CD14-positive monocyte (primary cell): Measurements from ENCODE around the gene SLC25A30. TPM values are rescaled to one million over a fixed set of nuclear protein-coding genes. Genes with fewer than 3 reads are reported as not detected.
"Not testable (repeated sequence)": the region's sequence is repeated elsewhere in the genome, so short reads cannot be mapped to it uniquely, and the experiment has no call there.

ENCODE experiments used
- DNase-seq, 3 donors: peaks; one replicate each; pipeline ENCODE4 v3.0.0-alpha.2; 2011 to 2022
- H2AFZ ChIP-seq: 2 replicates; pipeline ENCODE4 v1.6.0; 2012; ENCODE audit warnings: mild to moderate bottlenecking, low read depth, low read length, inconsistent platforms; ENCODE audit not compliant: insufficient read depth, poor library complexity, severe bottlenecking
- H3K27ac ChIP-seq, 2 donors: 1 replicate in 1 of 2; 2 replicates in 1 of 2; pipeline ENCODE4 v1.5.1; 2012 to 2013; ENCODE audit warnings: low read length in 2 of 2, control low read depth in 1 of 2, inconsistent platforms in 1 of 2, low read depth in 1 of 2, mild to moderate bottlenecking in 1 of 2
- H3K27me3 ChIP-seq, 2 donors: one replicate each; pipeline versions ENCODE4 v1.6.0 to v1.6.1; 2011 to 2013; ENCODE audit warnings: low read length in 2 of 2; ENCODE audit not compliant: control insufficient read depth in 2 of 2, insufficient read depth in 2 of 2
- H3K36me3 ChIP-seq, 2 donors: replicated peaks in 1 of 2; 1 replicate in 1 of 2; 2 replicates in 1 of 2; pipeline versions ENCODE4 v1.5.1 to v1.6.1; 2012 to 2013; ENCODE audit warnings: low read length in 2 of 2, control low read depth in 1 of 2, inconsistent platforms in 1 of 2, mild to moderate bottlenecking in 1 of 2; ENCODE audit not compliant: insufficient read depth in 2 of 2, control insufficient read depth in 1 of 2
- H3K4me1 ChIP-seq, 2 donors: 1 replicate in 1 of 2; 2 replicates in 1 of 2; pipeline versions ENCODE4 v1.5.1 to v1.6.1; 2012 to 2013; ENCODE audit warnings: low read length in 2 of 2, control low read depth in 1 of 2, inconsistent platforms in 1 of 2, mild to moderate bottlenecking in 1 of 2, moderate library complexity in 1 of 2; ENCODE audit not compliant: insufficient read depth in 2 of 2, control insufficient read depth in 1 of 2
- H3K4me2 ChIP-seq: replicated peaks from 2 replicates; pipeline ENCODE3; 2012; ENCODE audit warnings: low read length, moderate library complexity, mild to moderate bottlenecking; ENCODE audit not compliant: poor library complexity, severe bottlenecking; ENCODE audit errors: extremely low read depth
- H3K4me3 ChIP-seq, 3 experiments: fragments of 200-600 bp in 1 of 3; sonication (generic) in 1 of 3; replicated peaks in 1 of 3; 1 replicate in 2 of 3; 2 replicates in 1 of 3; pipeline ENCODE4 v1.5.1; 2011 to 2013; ENCODE audit warnings: low read length in 3 of 3, mild to moderate bottlenecking in 3 of 3, control low read depth in 2 of 3, low read depth in 2 of 3, inconsistent platforms in 1 of 3, moderate library complexity in 1 of 3
- H3K79me2 ChIP-seq: 2 replicates; pipeline ENCODE4 v1.6.0; 2012; ENCODE audit warnings: mild to moderate bottlenecking, control low read depth, inconsistent platforms, low read length, moderate library complexity; ENCODE audit not compliant: insufficient read depth
- H3K9ac ChIP-seq: 2 replicates; pipeline ENCODE4 v1.6.0; 2017; ENCODE audit warnings: low read length, mild to moderate bottlenecking; ENCODE audit not compliant: insufficient read depth, poor library complexity, severe bottlenecking
- H3K9me3 ChIP-seq, 2 donors: replicated peaks in 1 of 2; 1 replicate in 1 of 2; 2 replicates in 1 of 2; pipeline versions ENCODE4 v1.5.1 to v1.6.1; 2012 to 2013; ENCODE audit warnings: low read length in 2 of 2, control low read depth in 1 of 2; ENCODE audit not compliant: control insufficient read depth in 1 of 2, insufficient read depth in 1 of 2
- H4K20me1 ChIP-seq: 2 replicates; pipeline ENCODE4 v1.6.0; 2012; ENCODE audit warnings: mild to moderate bottlenecking, low read length, control low read depth, moderate library complexity; ENCODE audit not compliant: insufficient read depth
- H3K27ac Mint-ChIP-seq, 7 donors: one replicate each; pipeline ENCODE4 v1.8.0; 2020; ENCODE audit warnings: mild to moderate bottlenecking in 7 of 7, mixed read lengths in 7 of 7, moderate library complexity in 6 of 7, inconsistent platforms in 2 of 7
- H3K27me3 Mint-ChIP-seq, 3 donors: one replicate each; pipeline ENCODE4 v1.8.0; 2021 to 2022; ENCODE audit warnings: low read depth in 3 of 3, mild to moderate bottlenecking in 3 of 3, mixed read lengths in 3 of 3, moderate library complexity in 3 of 3, inconsistent platforms in 1 of 3
- H3K36me3 Mint-ChIP-seq, 2 donors: one replicate each; pipeline ENCODE4 v1.8.0; 2020; ENCODE audit warnings: mixed read lengths in 2 of 2, inconsistent platforms in 1 of 2, mild to moderate bottlenecking in 1 of 2
- H3K4me1 Mint-ChIP-seq: one replicate; pipeline ENCODE4 v1.8.0; 2020; ENCODE audit warnings: mild to moderate bottlenecking, mixed read lengths
- H3K4me3 Mint-ChIP-seq, 2 donors: one replicate each; pipeline ENCODE4 v1.8.0; 2020; ENCODE audit warnings: mild to moderate bottlenecking in 2 of 2, mixed read lengths in 2 of 2, moderate library complexity in 1 of 2
- H3K9me3 Mint-ChIP-seq, 7 donors: one replicate each; pipeline ENCODE4 v1.8.0; 2020 to 2022; ENCODE audit warnings: mixed read lengths in 7 of 7, mild to moderate bottlenecking in 6 of 7, moderate library complexity in 6 of 7, inconsistent platforms in 2 of 7
- CTCF ChIP-seq: fragments of 200-600 bp; IDR thresholded peaks from one replicate; pipeline ENCODE4 v1.8.0; 2022; ENCODE audit warnings: antibody characterized with exemption, mild to moderate bottlenecking
- WGBS: methylation state at CpG from one replicate; pipeline ENCODE4 v1.1.5; 2013; ENCODE audit warnings: missing lambda C conversion rate; ENCODE audit not compliant: insufficient coverage; 5-methylcytosine and 5-hydroxymethylcytosine counted together
- intact Hi-C, 2 donors: fragments of 100-400 bp; cut with micrococcal nuclease; formaldehyde crosslinking; loops; one replicate each; pipeline versions ENCODE4 v1.15.0 to v1.15.1; 2023
- polyA plus RNA-seq, 3 donors: library from polyadenylated mRNA; depleted of rRNA in 1 of 3; unstranded in 2 of 3; stranded (reverse) in 1 of 3; fragments of 300-500 nt in 2 of 3; fragments of >200 nt in 1 of 3; fragmentation: Illumina TruSeq in 2 of 3; gene quantifications; 1 replicate in 2 of 3; 2 replicates in 1 of 3; pipeline ENCODE4 v1.2.3, GENCODE V29; 2012 to 2021

Gene SLC25A30
- polyA plus RNA-seq, 3 donors = 0.92 to 14.0 (median 2.3) TPM

DNA sequence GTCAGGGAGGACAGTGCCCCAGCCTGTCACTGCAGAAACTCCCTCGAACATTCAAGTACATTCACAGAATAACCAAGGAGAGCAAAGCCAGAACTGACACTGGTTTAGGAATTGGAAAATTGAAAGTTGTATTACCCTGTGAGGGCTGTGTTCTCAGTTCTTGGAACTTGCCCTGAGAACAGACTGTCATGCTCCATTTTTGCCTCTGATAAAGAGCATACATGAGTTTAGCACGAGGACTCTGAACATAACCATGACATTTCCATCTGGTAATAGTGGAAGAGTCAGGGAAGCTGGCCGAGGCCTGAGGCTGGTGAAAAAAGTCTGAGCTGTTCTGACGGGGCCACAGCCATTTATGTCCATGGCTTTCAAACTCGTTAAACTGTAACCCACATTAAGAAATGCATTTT lies 15.2 kb upstream of the SLC25A30 start:
- no peak for DNase-seq
- no peaks in the 10 kb centered on the region for H3K4me1 Mint-ChIP-seq
- peak overlapping the region; percentile 10 for H2AFZ ChIP-seq
- no peaks in the 10 kb centered on the region for H3K27me3 ChIP-seq
- H3K27me3 Mint-ChIP-seq = peaks cover 0 to 6% (median 2%) of the 10 kb centered on the region in 3 donors
- H4K20me1 ChIP-seq = no peaks in the 10 kb centered on the region
- intact Hi-C loops = no loop called here
- H3K27ac ChIP-seq = no peak overlapping the region
- H3K4me2 ChIP-seq = no peak overlapping the region
- no CpG with 5 or more reads among the region's 5 CpGs for WGBS
- H3K36me3 ChIP-seq = no peaks in the 10 kb centered on the region
- no peaks in the 10 kb centered on the region for H3K4me1 ChIP-seq
- no peaks in the 10 kb centered on the region for H3K9me3 Mint-ChIP-seq
- H3K9me3 ChIP-seq = no peaks in the 10 kb centered on the region
- no peaks in the 10 kb centered on the region for H3K36me3 Mint-ChIP-seq
- no peak overlapping the region for H3K4me3 Mint-ChIP-seq
- no peaks in the 10 kb centered on the region for H3K79me2 ChIP-seq
- H3K9ac ChIP-seq = no peak overlapping the region
- no peak overlapping the region for H3K27ac Mint-ChIP-seq
- no peak for TF ChIP-seq CTCF
- H3K4me3 ChIP-seq = no peak overlapping the region

- Mint-ChIP-seq H3K27me3 (peaks cover 0 to 6% (median 2%) of the 10 kb centered on the region in 3 donors), H3K9me3 (no peaks in the 10 kb centered on the region), H3K4me3 (no peak overlapping the region), H3K27ac (peak overlapping the region in 1 of 7 donors; percentile 36), H3K36me3 (no peaks in the 10 kb centered on the region), H3K4me1 (no peaks in the 10 kb centered on the region)
- H3K27me3 ChIP-seq = no peaks in the 10 kb centered on the region
- no peak for TF ChIP-seq CTCF
- H3K27ac ChIP-seq = no peak overlapping the region
- H3K9me3 ChIP-seq = no peaks in the 10 kb centered on the region
- H3K79me2 ChIP-seq = no peaks in the 10 kb centered on the region
- H2AFZ ChIP-seq = peak overlapping the region; percentile 10
- intact Hi-C loops = no loop called here
- H3K4me2 ChIP-seq = no peak overlapping the region
- no peak for DNase-seq
- no peaks in the 10 kb centered on the region for H3K4me1 ChIP-seq
- no peaks in the 10 kb centered on the region for H3K36me3 ChIP-seq
- no peak overlapping the region for H3K9ac ChIP-seq
- H3K4me3 ChIP-seq = no peak overlapping the region
- H4K20me1 ChIP-seq = no peaks in the 10 kb centered on the region
- WGBS = 96% methylated on average over 4 of the region's 6 CpGs
These were observed 14.7 kb upstream of the SLC25A30 start for GRCh38 chr13:45432737-45433380.

DNA sequence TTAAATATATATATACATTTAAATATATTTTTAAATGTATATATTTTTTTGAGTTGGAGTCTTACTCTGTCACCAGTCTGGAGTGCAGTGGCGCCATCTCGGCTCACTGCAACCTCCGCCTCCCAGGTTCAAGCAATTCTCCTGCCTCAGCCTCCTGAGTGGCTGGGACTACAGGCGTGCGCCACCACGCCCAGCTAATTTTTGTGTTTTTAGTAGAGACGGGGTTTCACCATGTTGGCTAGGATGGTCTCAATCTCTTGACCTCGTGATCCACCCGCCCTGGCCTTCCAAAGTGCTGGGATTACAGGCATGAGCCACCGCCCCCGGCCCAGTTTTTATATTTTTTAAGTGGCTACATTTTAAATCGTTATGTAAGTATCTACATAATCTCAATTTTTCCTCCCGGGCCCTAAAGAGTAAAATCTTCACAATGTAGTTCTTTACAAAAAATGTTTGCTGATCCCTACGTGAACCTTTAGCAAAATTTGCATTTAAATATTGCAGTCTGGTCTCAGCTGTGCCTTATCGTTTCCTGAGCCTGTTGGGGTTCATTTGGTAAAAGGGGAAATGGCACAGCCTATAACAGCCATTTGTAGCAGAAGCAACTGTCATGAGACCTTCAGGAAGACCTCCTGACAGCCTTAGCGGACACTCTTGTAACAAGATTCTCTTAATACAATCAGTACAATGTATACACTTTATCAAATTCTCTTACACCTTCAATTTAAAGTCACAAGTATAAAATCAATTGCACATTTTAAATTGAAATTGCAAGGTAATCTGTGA lies 8.1 kb upstream of the SLC25A30 start:
- H3K9me3 Mint-ChIP-seq, H3K9me3 ChIP-seq, H3K79me2 ChIP-seq, H3K4me3 ChIP-seq, H3K4me2 ChIP-seq, H4K20me1 ChIP-seq, H3K27me3 Mint-ChIP-seq, H3K9ac ChIP-seq, H3K4me1 Mint-ChIP-seq, H3K36me3 Mint-ChIP-seq, H3K36me3 ChIP-seq, DNase-seq, H3K4me1 ChIP-seq, intact Hi-C loops, H3K27me3 ChIP-seq: not testable (repeated sequence)
- H3K27ac Mint-ChIP-seq = peak overlapping the region in 3 of 7 donors; percentile 56 to 73 (median 58)
- Histone ChIP-seq H3K27ac (peak overlapping the region in 1 of 2 donors; percentile 29), H2AFZ (peak overlapping the region; percentile 36)
- H3K4me3 Mint-ChIP-seq = peak overlapping the region in 1 of 2 donors; percentile 5
- 88% methylated on average over 8 of the region's 16 CpGs for WGBS
